Measurements from ENCODE around the gene CCDC159.
"Not testable (repeated sequence)": the region's sequence is repeated elsewhere in the genome, so short reads cannot be mapped to it uniquely, and the experiment has no call there.

The CCDC159 gene

GRCh38 chr19:11378319-11379189, 32.2 kb downstream of the CCDC159 start (continued):
- no peak for TF ChIP-seq ZBTB49 (tag by site-specific recombination; IDR thresholded peaks at IDR 0.05; ENCODE audit: low read depth)
- no peak for TF ChIP-seq ZBTB44 (tag by site-specific recombination; IDR thresholded peaks at IDR 0.05)
- TF ChIP-seq ZNF280D (tag by site-specific recombination; IDR thresholded peaks at IDR 0.05) = no peak

GRCh38 chr19:11379269-11379845, 33.0 kb downstream of the CCDC159 start:
- peak; percentile 57; the same call in 1 of the 2 replicates for TF ChIP-seq KLF9 (tag by site-specific recombination; IDR thresholded peaks at IDR 0.05; ENCODE audit: low read depth)
- not testable (repeated sequence) for H3K9me3 ChIP-seq (ENCODE audit: control insufficient read depth, insufficient read depth, low read depth, low read length); H3K4me3 ChIP-seq (ENCODE audit: low read depth, low read length); H3K4me1 ChIP-seq (ENCODE audit: control insufficient read depth, insufficient read depth, low read length); H3K27ac ChIP-seq (ENCODE audit: extremely low read depth, low read depth, low read length)
- CTCF ChIA-PET = interaction anchor here (1.4 to 5.6 kb wide), 5 partner anchors 37 to 105 kb away, joined by 3 to 66 read pairs (median 16); partner anchors contain the start of genes ODAD3, PRKCSH and RGL3
- H3K36me3 ChIP-seq (ENCODE audit: control insufficient read depth in 2 of 2, insufficient read depth in 1 of 2, low read length in 2 of 2) = peaks cover 0 to 21% of the 10 kb centered on the region in 2 experiments; a peak in 2 of 3 replicates
- POLR2A ChIA-PET = interaction anchor here (0.7 to 2.7 kb wide), 2 partner anchors 34 to 56 kb away, joined by 3 to 27 read pairs; partner anchors contain the start of genes CCDC159, ODAD3, PRKCSH and TMEM205

- H3K4me3 ChIP-seq (ENCODE audit: low read depth, low read length) = no peak overlapping the region
- H3K27ac ChIP-seq (ENCODE audit: extremely low read depth, low read depth, low read length) = no peak overlapping the region
- peaks cover 0 to 21% of the 10 kb centered on the region in 2 experiments; a peak in 2 of 3 replicates for H3K36me3 ChIP-seq (ENCODE audit: control insufficient read depth in 2 of 2, insufficient read depth in 1 of 2, low read length in 2 of 2)
- ChIA-PET POLR2A (interaction anchor here (0.7 to 2.7 kb wide), 3 partner anchors 34 to 63 kb away, joined by 3 to 27 read pairs (median 14); partner anchors contain the start of genes CCDC159, ODAD3, PRKCSH and TMEM205), CTCF (interaction anchor here (0.6 to 5.9 kb wide), 16 partner anchors 19 to 105 kb away, joined by 3 to 66 read pairs (median 13); partner anchors contain the start of genes CCDC159, ELAVL3, ODAD3 and PRKCSH)
- H3K4me1 ChIP-seq (ENCODE audit: control insufficient read depth, insufficient read depth, low read length) = peaks cover 4% of the 10 kb centered on the region
- TF ChIP-seq ZNF146 (tag by site-specific recombination; IDR thresholded peaks at IDR 0.05) (no peak), ZNF623 (tag by site-specific recombination; IDR thresholded peaks at IDR 0.05) (peak; percentile 97), ZBTB48 (tag by site-specific recombination; IDR thresholded peaks at IDR 0.05) (no peak), ZNF214 (tag by site-specific recombination; IDR thresholded peaks at IDR 0.05; ENCODE audit: borderline replicate concordance) (no peak)
- no peaks in the 10 kb centered on the region for H3K9me3 ChIP-seq (ENCODE audit: control insufficient read depth, insufficient read depth, low read depth, low read length)
Observed at GRCh38 chr19:11379857-11380350, 33.6 kb downstream of the CCDC159 start.
